ENCODE measurements around the gene TATDN2.

TATDN2 gene

GRCh38 chr3:10248184-10248983 lies at the start of gene TATDN2:
Gene TATDN2, plus strand, starts transcription at chr3:10248459. Its CDS starts 742 bp downstream, at chr3:10249201.
- no peak for FAIRE-seq

GRCh38 chr3:10198761-10199649 lies 49.3 kb upstream of the TATDN2 start:
- FAIRE-seq = no peak

- no peak for FAIRE-seq
Measured at GRCh38 chr3:10204921-10205320, 43.3 kb upstream of the TATDN2 start.

GRCh38 chr3:10205451-10206165 lies 42.7 kb upstream of the TATDN2 start:
- FAIRE-seq = no peak

GRCh38 chr3:10206166-10206511 lies 42.1 kb upstream of the TATDN2 start:
- FAIRE-seq = no peak

- no peak for FAIRE-seq
Measured at GRCh38 chr3:10213156-10213792, 35.0 kb upstream of the TATDN2 start.

GRCh38 chr3:10215578-10216368 lies 32.5 kb upstream of the TATDN2 start:
- FAIRE-seq = no peak

GRCh38 chr3:10217359-10217758 lies 30.9 kb upstream of the TATDN2 start:
- no peak for FAIRE-seq

- no peak for FAIRE-seq
Measured at GRCh38 chr3:10219737-10220136, 28.5 kb upstream of the TATDN2 start.

GRCh38 chr3:10223676-10224639 lies 24.3 kb upstream of the TATDN2 start:
- FAIRE-seq = no peak

GRCh38 chr3:10224794-10225665 lies 23.2 kb upstream of the TATDN2 start:
- FAIRE-seq = no peak

- FAIRE-seq = no peak
Measured at GRCh38 chr3:10226293-10226692, 22.0 kb upstream of the TATDN2 start.

GRCh38 chr3:10228248-10228950 lies 19.9 kb upstream of the TATDN2 start:
- no peak for FAIRE-seq

GRCh38 chr3:10229576-10229975 lies 18.7 kb upstream of the TATDN2 start:
- FAIRE-seq = no peak

- FAIRE-seq = no peak
Measured at GRCh38 chr3:10232137-10232536, 16.1 kb upstream of the TATDN2 start.

- FAIRE-seq = no peak
Measured at GRCh38 chr3:10233988-10234387, 14.3 kb upstream of the TATDN2 start.

- FAIRE-seq = no peak
Measured at GRCh38 chr3:10234526-10235230, 13.6 kb upstream of the TATDN2 start.

- no peak for FAIRE-seq
Measured at GRCh38 chr3:10235551-10235950, 12.7 kb upstream of the TATDN2 start.
